H1 (cell line): ENCODE data around the gene MUC4. TPM values are rescaled to one million over a fixed set of nuclear protein-coding genes. Genes with fewer than 3 reads are reported as not detected.

ENCODE experiments used
- CTCF ChIA-PET: fragments of 300-600 bp; sonication (Branson Sonifier 250); formaldehyde crosslinking; loops from one replicate; lab custom pipeline; 2021; ENCODE audit not compliant: partially characterized antibody; lab: Charles Lee
- POLR2A ChIA-PET: fragments of 300-600 bp; sonication (Branson Sonifier 250); formaldehyde crosslinking; loops from one replicate; lab custom pipeline; 2021; ENCODE audit warnings: inconsistent platforms; ENCODE audit not compliant: partially characterized antibody; lab: Charles Lee
- DNase-seq, 2 experiments: peaks; one replicate each; pipeline versions ENCODE4 v3.0.0 to v3.0.0-alpha.2; 2010 to 2022; ENCODE audit warnings: low spot score in 2 of 2, low read depth in 1 of 2, mixed read lengths in 1 of 2
- FAIRE-seq: peaks from 2 replicates; lab custom pipeline; 2011; peaks lifted over from hg19 to GRCh38; lab: Jason Lieb, UNC
- H2AFZ ChIP-seq: 2 replicates; pipeline ENCODE4 v1.8.1; 2012; ENCODE audit warnings: low read length, inconsistent platforms
- H2AK5ac ChIP-seq: 2 replicates; pipeline ENCODE4 v1.6.1; 2013; ENCODE audit warnings: low read depth, low read length
- H2BK120ac ChIP-seq: replicated peaks from 2 replicates; pipeline ENCODE3; 2013; ENCODE audit warnings: low read depth, low read length, inconsistent platforms
- H2BK12ac ChIP-seq: 2 replicates; pipeline ENCODE4 v1.6.1; 2013; ENCODE audit warnings: low read depth, low read length
- H2BK15ac ChIP-seq: 2 replicates; pipeline ENCODE4 v1.6.1; 2013; ENCODE audit warnings: low read length
- H2BK20ac ChIP-seq: 2 replicates; pipeline ENCODE4 v1.6.1; 2013; ENCODE audit warnings: low read length
- H2BK5ac ChIP-seq: 2 replicates; pipeline ENCODE4 v1.6.1; 2013; ENCODE audit warnings: low read depth, low read length
- H3K14ac ChIP-seq: 2 replicates; pipeline ENCODE4 v1.6.1; 2013; ENCODE audit warnings: inconsistent platforms; ENCODE audit not compliant: insufficient read length
- H3K18ac ChIP-seq: 2 replicates; pipeline ENCODE4 v1.6.1; 2013; ENCODE audit warnings: low read length; ENCODE audit errors: extremely low read depth
- H3K23ac ChIP-seq: 2 replicates; pipeline ENCODE4 v1.6.1; 2013; ENCODE audit warnings: inconsistent platforms; ENCODE audit not compliant: insufficient read length
- H3K23me2 ChIP-seq: 2 replicates; pipeline ENCODE4 v1.6.1; 2013; ENCODE audit warnings: low read depth, low read length
- H3K27ac ChIP-seq: 2 replicates; pipeline ENCODE4 v1.6.1; 2011; ENCODE audit warnings: low read depth, low read length, inconsistent platforms
- H3K27me3 ChIP-seq, 4 experiments: replicated peaks in 1 of 4; 1 replicate in 1 of 4; 2 replicates in 3 of 4; pipeline versions ENCODE4 v1.6.1 to v1.8.1; 2011 to 2013; ENCODE audit warnings: low read length in 3 of 4, mild to moderate bottlenecking in 3 of 4, inconsistent platforms in 2 of 4, mixed read lengths in 2 of 4, moderate library complexity in 1 of 4; ENCODE audit not compliant: control insufficient read depth in 3 of 4, insufficient read depth in 3 of 4; ENCODE audit errors: extremely low read depth in 1 of 4
- H3K36me3 ChIP-seq, 4 experiments: 2 replicates each; pipeline versions ENCODE4 v1.6.1 to v1.8.1; 2011 to 2013; ENCODE audit warnings: mild to moderate bottlenecking in 4 of 4, low read length in 3 of 4, moderate library complexity in 2 of 4, control low read depth in 1 of 4, inconsistent platforms in 1 of 4; ENCODE audit not compliant: insufficient read depth in 4 of 4, control insufficient read depth in 2 of 4
- H3K4ac ChIP-seq: replicated peaks from 2 replicates; pipeline ENCODE3; 2013; ENCODE audit warnings: low read length, low read depth, mixed read lengths, inconsistent platforms; ENCODE audit not compliant: insufficient read length
- H3K4me1 ChIP-seq, 4 experiments: replicated peaks in 1 of 4; 1 replicate in 1 of 4; 2 replicates in 3 of 4; pipeline versions ENCODE4 v1.6.1 to v1.8.1; 2011 to 2013; ENCODE audit warnings: low read length in 3 of 4, inconsistent platforms in 2 of 4, mixed read lengths in 1 of 4; ENCODE audit not compliant: insufficient read depth in 4 of 4, control insufficient read depth in 3 of 4
- H3K4me2 ChIP-seq, 2 experiments: 2 replicates each; pipeline versions ENCODE4 v1.6.1 to v1.8.1; 2011 to 2013; ENCODE audit warnings: low read depth in 2 of 2, low read length in 2 of 2, control low read depth in 1 of 2, inconsistent platforms in 1 of 2, mild to moderate bottlenecking in 1 of 2; ENCODE audit not compliant: insufficient read depth in 1 of 2
- H3K4me3 ChIP-seq, 4 experiments: fragments of 200-600, 300-600 bp in 1 of 4; sonication (generic), shearing (Covaris generic), sonication (Bioruptor Twin) in 1 of 4; 2 replicates each; pipeline versions ENCODE4 v1.5.1 to v1.8.1; 2011 to 2016; ENCODE audit warnings: low read length in 4 of 4, low read depth in 3 of 4, control low read depth in 2 of 4, inconsistent platforms in 2 of 4, mild to moderate bottlenecking in 2 of 4, mixed read lengths in 1 of 4, moderate library complexity in 1 of 4; ENCODE audit not compliant: insufficient read depth in 2 of 4; ENCODE audit errors: extremely low read depth in 1 of 4
- H3K56ac ChIP-seq: replicated peaks from 2 replicates; pipeline ENCODE3; 2013; ENCODE audit warnings: low read depth, mild to moderate bottlenecking, mixed read lengths, low read length, inconsistent platforms; ENCODE audit not compliant: insufficient read length
- H3K79me1 ChIP-seq: 2 replicates; pipeline ENCODE4 v1.6.1; 2013; ENCODE audit warnings: low read depth, low read length, control low read depth
- H3K79me2 ChIP-seq, 2 experiments: 2 replicates each; pipeline versions ENCODE4 v1.6.1 to v1.8.1; 2012 to 2013; ENCODE audit warnings: low read length in 2 of 2, mild to moderate bottlenecking in 2 of 2, inconsistent platforms in 1 of 2; ENCODE audit not compliant: insufficient read depth in 2 of 2, control insufficient read depth in 1 of 2
- H3K9ac ChIP-seq, 4 experiments: replicated peaks in 1 of 4; 1 replicate in 1 of 4; 2 replicates in 3 of 4; pipeline versions ENCODE4 v1.6.1 to v1.8.1; 2011 to 2013; ENCODE audit warnings: low read depth in 3 of 4, low read length in 3 of 4, control low read depth in 2 of 4, mild to moderate bottlenecking in 2 of 4, moderate library complexity in 2 of 4, inconsistent platforms in 1 of 4; ENCODE audit errors: extremely low read depth in 1 of 4
- H3K9me3 ChIP-seq, 2 experiments: 2 replicates each; pipeline versions ENCODE4 v1.6.1 to v1.8.1; 2012 to 2013; ENCODE audit warnings: mild to moderate bottlenecking in 2 of 2, moderate library complexity in 2 of 2, control low read depth in 1 of 2, inconsistent platforms in 1 of 2, low read depth in 1 of 2, low read length in 1 of 2, mixed read lengths in 1 of 2; ENCODE audit not compliant: insufficient read depth in 2 of 2
- H4K20me1 ChIP-seq, 2 experiments: replicated peaks in 1 of 2; 2 replicates each; pipeline versions ENCODE3 to v1.8.1; 2011 to 2013; ENCODE audit warnings: inconsistent platforms in 2 of 2, low read length in 2 of 2, mild to moderate bottlenecking in 1 of 2; ENCODE audit not compliant: insufficient read depth in 2 of 2, control insufficient read depth in 1 of 2
- H4K5ac ChIP-seq: 2 replicates; pipeline ENCODE4 v1.6.1; 2013; ENCODE audit warnings: low read length, low read depth, mixed read lengths, inconsistent platforms; ENCODE audit not compliant: insufficient read length
- H4K8ac ChIP-seq: 2 replicates; pipeline ENCODE4 v1.8.0; 2013; ENCODE audit warnings: mild to moderate bottlenecking, moderate library complexity, low read length, inconsistent platforms; ENCODE audit not compliant: insufficient read depth; ENCODE audit errors: extremely low read depth
- H4K91ac ChIP-seq: replicated peaks from 2 replicates; pipeline ENCODE3; 2013; ENCODE audit warnings: low read length, mixed read lengths, inconsistent platforms; ENCODE audit not compliant: insufficient read length
- BCL11A ChIP-seq, 2 experiments: IDR thresholded peaks; one replicate each; pipeline ENCODE4 v1.6.1; 2011; ENCODE audit warnings: low read depth in 2 of 2, low read length in 2 of 2, mild to moderate bottlenecking in 2 of 2
- CBX8 ChIP-seq: fragments of 300-800, 300-1000 bp; sonication (generic); IDR thresholded peaks from 2 replicates; pipeline ENCODE4 v1.7.1; 2016; ENCODE audit warnings: low read depth, low read length, borderline replicate concordance
- CHD2 ChIP-seq: IDR thresholded peaks from 2 replicates; pipeline ENCODE4 v1.6.1; 2012; ENCODE audit warnings: low read length, improper control_type of control experiment
- CTBP2 ChIP-seq: IDR thresholded peaks from 2 replicates; pipeline ENCODE4 v1.7.0; 2011; ENCODE audit warnings: borderline replicate concordance, mild to moderate bottlenecking, moderate library complexity, mixed read lengths, low read length; ENCODE audit not compliant: insufficient read depth, insufficient read length
- HDAC2 ChIP-seq, 2 experiments: fragments of 300-600 bp in 1 of 2; sonication (generic) in 1 of 2; IDR thresholded peaks; 2 replicates each; pipeline ENCODE4 v1.6.1; 2011 to 2012; ENCODE audit warnings: low read depth in 2 of 2, low read length in 2 of 2, mild to moderate bottlenecking in 2 of 2, moderate library complexity in 2 of 2, borderline replicate concordance in 1 of 2, inconsistent platforms in 1 of 2
- KDM1A ChIP-seq: fragments of 200-600, 300-600 bp; sonication (generic); IDR thresholded peaks from 2 replicates; pipeline ENCODE4 v1.7.1; 2016; ENCODE audit warnings: mild to moderate bottlenecking, low read length, borderline replicate concordance
- RAD21 ChIP-seq, 2 experiments: IDR thresholded peaks in 1 of 2; conservative IDR thresholded peaks in 1 of 2; 2 replicates each; pipeline ENCODE4 v1.6.1; 2011; ENCODE audit warnings: low read depth in 2 of 2, low read length in 2 of 2, improper control_type of control experiment in 1 of 2, inconsistent platforms in 1 of 2, mild to moderate bottlenecking in 1 of 2, moderate library complexity in 1 of 2
- RFX5 ChIP-seq: IDR thresholded peaks from 2 replicates; pipeline ENCODE4 v1.6.1; 2011; ENCODE audit warnings: low read depth, low read length, improper control_type of control experiment, borderline replicate concordance
- SIN3A ChIP-seq, 2 experiments: IDR thresholded peaks in 1 of 2; conservative IDR thresholded peaks in 1 of 2; 2 replicates each; pipeline ENCODE4 v1.6.1; 2011 to 2012; ENCODE audit warnings: low read length in 2 of 2, improper control_type of control experiment in 1 of 2, low read depth in 1 of 2, mild to moderate bottlenecking in 1 of 2
- SIX5 ChIP-seq: IDR thresholded peaks from 2 replicates; pipeline ENCODE4 v1.6.1; 2011; ENCODE audit warnings: mild to moderate bottlenecking, low read depth, low read length
- SUZ12 ChIP-seq: fragments of 200-600 bp; sonication (generic); IDR thresholded peaks from 2 replicates; pipeline ENCODE4 v1.6.1; 2012; ENCODE audit warnings: mild to moderate bottlenecking, inconsistent platforms, low read length, moderate library complexity, mixed read lengths
- TCF12 ChIP-seq: IDR thresholded peaks from 2 replicates; pipeline ENCODE4 v1.6.1; 2011; ENCODE audit warnings: low read depth, mild to moderate bottlenecking, low read length
- WGBS, 2 experiments: shearing (Covaris generic) in 1 of 2; methylation state at CpG; one replicate each; pipeline versions ENCODE4 v1.1.6 to v1.1.7; 2013 to 2015; ENCODE audit warnings: low lambda C conversion rate in 2 of 2, mixed read lengths in 2 of 2, inconsistent platforms in 1 of 2, low coverage in 1 of 2, missing lambda C conversion rate in 1 of 2; ENCODE audit not compliant: insufficient replicate concordance in 2 of 2, insufficient coverage in 1 of 2, insufficient read length in 1 of 2; ENCODE audit errors: extremely low coverage in 1 of 2, missing lambda C conversion rate in 1 of 2; 5-methylcytosine and 5-hydroxymethylcytosine counted together
- polyA plus RNA-seq, 7 experiments: library from polyadenylated mRNA; depleted of rRNA in 3 of 7; stranded (reverse) in 5 of 7; unstranded in 2 of 7; fragments of >200 nt in 5 of 7; fragments of 200-250 nt in 2 of 7; gene quantifications; 1 replicate in 5 of 7; 2 replicates in 1 of 7; 4 replicates in 1 of 7; pipeline versions ENCODE4 v1.2.1 to v1.2.3, GENCODE V29; 2011 to 2013; ENCODE audit warnings: missing spikeins in 2 of 7, mixed read lengths in 2 of 7
- total RNA-seq: library from RNA; stranded (reverse); fragmentation: NEBNext Ultra II Directional; extraction: Animal tissue kit (Norgen Biotek cat#: 25700); gene quantifications from 2 replicates; pipeline ENCODE4 v1.2.1, GENCODE V29; 2021

The MUC4 gene
- total and polyA plus RNA-seq, 2 of the 8 experiments (the other 6 are each of a cell fraction or from before 2014, with no cell fraction given) = 0.89 to 2.0 TPM

- Histone ChIP-seq H3K79me2 (no peaks in the 10 kb centered on the region), H3K27me3 (no peaks in the 10 kb centered on the region; a peak in 1 of 7 replicates), H2BK20ac (no peak overlapping the region), H3K23me2 (no peaks in the 10 kb centered on the region), H3K9ac (no peak overlapping the region), H2BK12ac (no peak overlapping the region), H4K5ac (no peak overlapping the region), H3K23ac (no peak overlapping the region), H3K36me3 (no peaks in the 10 kb centered on the region), H3K4me2 (no peak overlapping the region), H4K20me1 (no peaks in the 10 kb centered on the region), H2BK120ac (no peak overlapping the region), H3K4ac (no peak overlapping the region), H3K27ac (no peak overlapping the region), H2BK5ac (no peak overlapping the region), H3K9me3 (no peaks in the 10 kb centered on the region), H4K8ac (peak overlapping the region; percentile 35; the same call in 1 of the 2 replicates), H3K4me3 (no peak overlapping the region), H4K91ac (no peak overlapping the region), H3K4me1 (peaks cover 0 to 10% (median 5%) of the 10 kb centered on the region in 4 experiments; a peak in 3 of 7 replicates), H3K18ac (no peak overlapping the region), H2AFZ (no peak overlapping the region), H2BK15ac (no peak overlapping the region), H3K14ac (no peak overlapping the region), H2AK5ac (no peak overlapping the region), H3K56ac (no peak overlapping the region), H3K79me1 (no peaks in the 10 kb centered on the region)
- DNase-seq = peak in 1 of 2 experiments; percentile 37
- ChIA-PET POLR2A (no interaction called here), CTCF (interaction anchor here (0.7 to 3.0 kb wide), 4 partner anchors 8 to 139 kb away, joined by 3 to 21 read pairs (median 3); no protein-coding TSS in a partner anchor)
- WGBS, 2 experiments = 89% methylated on average over 13 of the region's 19 CpGs; no CpG with 5 or more reads in 1 of the 2 experiments
- FAIRE-seq = no peak
- TF ChIP-seq TCF12 (no peak), CBX8 (no peak), SIX5 (no peak), KDM1A (no peak), SIN3A (conservative IDR thresholded peaks at IDR 0.05 in 1 of 2, IDR thresholded peaks at IDR 0.05 in 1 of 2; ENCODE audit: low read depth in 1 of 2, low read length in 2 of 2) (no peak), RAD21 (IDR thresholded peaks at IDR 0.05 in 1 of 2, conservative IDR thresholded peaks at IDR 0.05 in 1 of 2; ENCODE audit: low read depth in 2 of 2, low read length in 2 of 2) (no peak), HDAC2 (IDR thresholded peaks at IDR 0.05; ENCODE audit: borderline replicate concordance in 1 of 2, low read depth in 2 of 2, low read length in 2 of 2) (no peak), RFX5 (no peak), BCL11A (IDR thresholded peaks at IDR 0.05; ENCODE audit: low read depth in 2 of 2, low read length in 2 of 2) (no peak), CTBP2 (no peak), CHD2 (no peak), SUZ12 (no peak)
These were observed 52.9 kb downstream of the MUC4 start for GRCh38 chr3:195758721-195759353.
